H1 (cell line): ENCODE measurements around the gene ORC3. TPM values are rescaled to one million over a fixed set of nuclear protein-coding genes. Genes with fewer than 3 reads are reported as not detected.

Experiments used
- polyA plus RNA-seq, 7 experiments: library from polyadenylated mRNA; depleted of rRNA in 3 of 7; stranded (reverse) in 5 of 7; unstranded in 2 of 7; fragments of >200 nt in 5 of 7; fragments of 200-250 nt in 2 of 7; gene quantifications; 1 replicate in 5 of 7; 2 replicates in 1 of 7; 4 replicates in 1 of 7; pipeline versions ENCODE4 v1.2.1 to v1.2.3, GENCODE V29; 2011 to 2013; ENCODE audit warnings: missing spikeins in 2 of 7, mixed read lengths in 2 of 7
- total RNA-seq: library from RNA; stranded (reverse); fragmentation: NEBNext Ultra II Directional; extraction: Animal tissue kit (Norgen Biotek cat#: 25700); gene quantifications from 2 replicates; pipeline ENCODE4 v1.2.1, GENCODE V29; 2021

Gene ORC3
- total and polyA plus RNA-seq, 2 of the 8 experiments (the other 6 are each of a cell fraction or from before 2014, with no cell fraction given): 35.9 to 60.9 TPM

Other genes with a start within 250 kb of the ORC3 start
- 0.90 and 1.5 TPM in 2 replicates for gene C6orf163, start 245.3 kb upstream of the ORC3 start, total RNA-seq
- gene C6orf163, start 245.3 kb upstream of the ORC3 start, polyA plus RNA-seq (2011; rRNA removed): 0.35 and 0.36 TPM in 2 replicates
- not detected in 2 replicates for gene CFAP206, start 182.2 kb upstream of the ORC3 start, total RNA-seq
- gene CFAP206, start 182.2 kb upstream of the ORC3 start, polyA plus RNA-seq (2011; rRNA removed): not detected in 2 replicates
- gene SLC35A1, start 117.2 kb upstream of the ORC3 start, total RNA-seq: 7.7 and 9.2 TPM in 2 replicates
- gene SLC35A1, start 117.2 kb upstream of the ORC3 start, polyA plus RNA-seq (2011; rRNA removed): 2.6 and 4.7 TPM in 2 replicates
- gene RARS2, start 148 bp upstream of the ORC3 start, total RNA-seq: 38.5 and 40.5 TPM in 2 replicates
- 4.9 and 10.2 TPM in 2 replicates for gene RARS2, start 148 bp upstream of the ORC3 start, polyA plus RNA-seq (2011; rRNA removed)
- gene AKIRIN2, start 112.1 kb downstream of the ORC3 start, total RNA-seq: 75.3 and 77.2 TPM in 2 replicates
- gene AKIRIN2, start 112.1 kb downstream of the ORC3 start, polyA plus RNA-seq (2011; rRNA removed): 35.6 and 49.6 TPM in 2 replicates